ENCODE results near the gene COL5A1. TPM values are rescaled to one million over a fixed set of nuclear protein-coding genes. Genes with fewer than 3 reads are reported as not detected.
"Not testable (repeated sequence)": the region's sequence is repeated elsewhere in the genome, so short reads cannot be mapped to it uniquely, and the experiment has no call there.

The COL5A1 gene
- total and polyA plus RNA-seq, 4 donors: 12.2 to 169 (median 65.4) TPM

GRCh38 chr9:134701581-134702259 lies 60.1 kb downstream of the COL5A1 start:
- H3K9me3 ChIP-seq (ENCODE audit: control insufficient read depth in 4 of 4, insufficient read depth in 3 of 4, low read length in 3 of 4): no peaks in the 10 kb centered on the region
- no peak overlapping the region for H3K9ac ChIP-seq (ENCODE audit: insufficient read depth in 1 of 2, low read length in 2 of 2)
- peaks cover 0 to 17% (median 4%) of the 10 kb centered on the region in 5 donors for H3K4me1 ChIP-seq (ENCODE audit: control insufficient read depth in 5 of 5, insufficient read depth in 5 of 5, low read length in 5 of 5)
- no peak overlapping the region for H3K4me3 ChIP-seq
- WGBS, 2 donors: 90 to 93% methylated on average over 22 of the region's 22 CpGs
- H3K36me3 ChIP-seq (ENCODE audit: control insufficient read depth in 4 of 4, insufficient read depth in 4 of 4, low read length in 4 of 4): peaks cover 0 to 25% (median 3%) of the 10 kb centered on the region in 4 donors
- DNase-seq (no peak), ATAC-seq (ENCODE audit: insufficient read depth, low FRiP score) (no peak)
- H3K27ac ChIP-seq (ENCODE audit: low read depth in 1 of 2, low read length in 1 of 2): no peak overlapping the region
- no peak for TF ChIP-seq CTCF (IDR thresholded peaks at IDR 0.05; ENCODE audit: control extremely low read depth, extremely low read depth)
- H3K27me3 ChIP-seq (ENCODE audit: control insufficient read depth in 3 of 3, insufficient read depth in 3 of 3, low read length in 2 of 3): no peaks in the 10 kb centered on the region

GRCh38 chr9:134702291-134702690 lies 60.7 kb downstream of the COL5A1 start:
- H3K4me3 ChIP-seq: no peak overlapping the region
- no peak overlapping the region for H3K27ac ChIP-seq (ENCODE audit: low read depth in 1 of 2, low read length in 1 of 2)
- H3K27me3 ChIP-seq (ENCODE audit: control insufficient read depth in 3 of 3, insufficient read depth in 3 of 3, low read length in 2 of 3): no peaks in the 10 kb centered on the region
- peaks cover 0 to 22% (median 8%) of the 10 kb centered on the region in 5 donors for H3K4me1 ChIP-seq (ENCODE audit: control insufficient read depth in 5 of 5, insufficient read depth in 5 of 5, low read length in 5 of 5)
- DNase-seq (no peak), ATAC-seq (ENCODE audit: insufficient read depth, low FRiP score) (no peak)
- no peak overlapping the region for H3K9ac ChIP-seq (ENCODE audit: insufficient read depth in 1 of 2, low read length in 2 of 2)
- TF ChIP-seq CTCF (IDR thresholded peaks at IDR 0.05; ENCODE audit: control extremely low read depth, extremely low read depth): no peak
- 79 to 90% methylated on average over 18 of the region's 18 CpGs for WGBS, 2 donors
- H3K9me3 ChIP-seq (ENCODE audit: control insufficient read depth in 4 of 4, insufficient read depth in 3 of 4, low read length in 3 of 4): no peaks in the 10 kb centered on the region
- peaks cover 0 to 25% (median 3%) of the 10 kb centered on the region in 4 donors for H3K36me3 ChIP-seq (ENCODE audit: control insufficient read depth in 4 of 4, insufficient read depth in 4 of 4, low read length in 4 of 4)

GRCh38 chr9:134703730-134704114 lies 62.1 kb downstream of the COL5A1 start:
- H3K4me3 ChIP-seq; H3K27me3 ChIP-seq (ENCODE audit: control insufficient read depth in 3 of 3, insufficient read depth in 3 of 3, low read length in 2 of 3); DNase-seq; H3K9ac ChIP-seq (ENCODE audit: insufficient read depth in 1 of 2, low read length in 2 of 2); H3K9me3 ChIP-seq (ENCODE audit: control insufficient read depth in 4 of 4, insufficient read depth in 3 of 4, low read length in 3 of 4); H3K27ac ChIP-seq (ENCODE audit: low read depth in 1 of 2, low read length in 1 of 2); ATAC-seq (ENCODE audit: insufficient read depth, low FRiP score): not testable (repeated sequence)
- Histone ChIP-seq H3K36me3 (ENCODE audit: control insufficient read depth in 4 of 4, insufficient read depth in 4 of 4, low read length in 4 of 4) (peaks cover 0 to 30% (median 3%) of the 10 kb centered on the region in 4 donors), H3K4me1 (ENCODE audit: control insufficient read depth in 5 of 5, insufficient read depth in 5 of 5, low read length in 5 of 5) (peaks cover 0 to 32% (median 12%) of the 10 kb centered on the region in 5 donors)
- 89 to 96% methylated on average over 8 to 13 of the region's 13 CpGs for WGBS, 2 donors

- Histone ChIP-seq H3K36me3 (ENCODE audit: control insufficient read depth in 4 of 4, insufficient read depth in 4 of 4, low read length in 4 of 4) (peaks cover 0 to 30% (median 3%) of the 10 kb centered on the region in 4 donors), H3K27me3 (ENCODE audit: control insufficient read depth in 3 of 3, insufficient read depth in 3 of 3, low read length in 2 of 3) (no peaks in the 10 kb centered on the region), H3K4me3 (no peak overlapping the region), H3K27ac (ENCODE audit: low read depth in 1 of 2, low read length in 1 of 2) (no peak overlapping the region), H3K9me3 (ENCODE audit: control insufficient read depth in 4 of 4, insufficient read depth in 3 of 4, low read length in 3 of 4) (no peaks in the 10 kb centered on the region), H3K9ac (ENCODE audit: insufficient read depth in 1 of 2, low read length in 2 of 2) (no peak overlapping the region), H3K4me1 (ENCODE audit: control insufficient read depth in 5 of 5, insufficient read depth in 5 of 5, low read length in 5 of 5) (peaks cover 0 to 35% (median 12%) of the 10 kb centered on the region in 5 donors)
- no peak for ATAC-seq (ENCODE audit: insufficient read depth, low FRiP score)
- no peak for DNase-seq
- WGBS, 2 donors: 45 to 66% methylated on average over 10 of the region's 10 CpGs
- TF ChIP-seq CTCF (IDR thresholded peaks at IDR 0.05; ENCODE audit: control extremely low read depth, extremely low read depth): no peak
These were observed 62.9 kb downstream of the COL5A1 start for GRCh38 chr9:134704498-134704897.

Data from lung (tissue), 12 donors.